Fibroblast of the conjunctiva (primary cell): ENCODE measurements around the gene ANO10.
"Not testable (repeated sequence)": the region's sequence is repeated elsewhere in the genome, so short reads cannot be mapped to it uniquely, and the experiment has no call there.

Experiments used
- DNase-seq: peaks from one replicate; pipeline ENCODE4 v3.0.0-alpha.2; 2010; ENCODE audit warnings: low read depth

Gene ANO10

DNA sequence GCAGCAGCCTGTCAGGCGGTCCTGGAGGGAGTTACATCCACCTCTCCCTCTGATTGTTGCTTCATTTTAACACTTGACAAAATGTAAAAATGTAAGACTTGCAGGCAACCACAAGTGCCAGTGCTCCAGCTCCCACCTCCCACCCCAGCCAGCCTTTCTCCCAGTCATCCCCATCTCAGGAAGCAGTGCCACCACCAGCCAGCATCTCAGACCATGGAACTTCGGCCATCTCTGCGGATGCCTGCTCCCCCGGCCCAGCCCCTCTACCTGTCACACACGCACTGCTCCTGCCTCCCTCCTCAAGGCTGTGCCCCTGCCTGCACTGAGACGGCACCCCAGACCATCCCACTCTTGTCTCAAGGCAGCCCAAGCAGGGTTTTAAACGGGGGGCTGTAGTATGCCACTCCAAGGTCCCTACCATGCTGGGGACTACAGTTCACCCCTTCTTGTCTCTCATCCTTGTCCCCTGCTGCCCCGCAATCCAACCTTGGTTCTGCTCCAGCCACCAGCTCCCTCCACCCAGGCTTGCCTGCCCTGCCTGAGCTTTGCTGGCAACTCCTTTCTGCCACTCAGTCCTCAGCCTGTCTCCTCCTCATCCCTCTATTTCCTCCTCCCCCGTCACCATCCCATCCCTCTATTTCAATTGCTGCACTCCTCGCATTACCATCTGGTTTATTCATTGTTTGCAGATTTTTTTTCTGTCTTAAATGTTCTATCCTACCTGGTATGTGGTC lies 249.6 kb downstream of the ANO10 start:
- no peak for DNase-seq

DNA sequence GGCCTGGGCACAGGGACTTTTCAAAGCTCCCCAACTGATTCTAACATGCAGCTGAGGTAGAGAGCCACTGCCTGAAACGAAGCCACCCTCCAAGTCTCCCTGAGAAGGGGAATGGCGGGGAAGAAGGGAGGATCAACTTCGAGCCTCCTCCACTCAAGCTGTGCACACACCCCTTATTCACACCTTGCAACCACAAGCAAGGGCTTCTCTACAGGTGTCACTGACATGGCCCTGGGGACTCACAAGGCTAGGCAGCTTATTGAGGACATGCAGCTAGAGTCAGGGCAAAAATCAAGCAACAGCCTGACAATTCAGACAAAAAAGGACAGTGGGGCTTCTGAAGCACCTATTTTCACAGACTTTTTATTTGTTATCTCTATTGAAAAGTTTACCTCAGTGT lies 250.3 kb downstream of the ANO10 start:
- no peak for DNase-seq

DNA sequence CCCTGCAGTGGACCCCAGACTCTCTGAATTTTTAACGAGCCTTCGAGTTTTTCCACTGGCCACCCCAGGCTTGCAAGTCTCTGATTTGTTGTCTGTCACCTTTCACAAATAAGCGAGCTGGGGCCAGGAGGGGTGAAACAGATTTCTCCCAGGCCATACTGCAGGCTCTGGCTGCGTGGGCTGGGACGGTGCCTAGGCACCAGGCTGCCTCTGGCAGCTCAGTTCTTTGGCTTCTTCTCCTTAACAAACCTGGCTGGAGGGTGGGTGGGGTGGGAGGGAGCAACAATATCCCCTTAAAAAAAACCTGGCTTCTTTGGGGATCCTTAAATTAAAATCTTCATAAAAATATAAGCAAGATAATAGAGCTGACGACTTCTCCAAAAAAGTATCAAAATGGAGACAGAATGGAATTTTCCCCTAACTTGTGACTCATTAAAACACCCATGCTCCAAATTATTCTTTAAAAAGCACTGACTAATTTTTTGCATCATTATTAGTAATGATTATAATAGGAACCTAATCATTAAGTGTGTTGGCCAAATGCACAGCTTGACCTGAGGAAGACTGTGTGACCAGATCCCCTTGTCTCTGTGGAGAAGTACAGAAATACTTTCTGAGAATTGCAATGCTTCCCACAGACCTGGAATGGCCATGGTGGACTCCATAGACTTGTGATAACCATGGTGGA lies 251.4 kb downstream of the ANO10 start:
- no peak for DNase-seq

DNA sequence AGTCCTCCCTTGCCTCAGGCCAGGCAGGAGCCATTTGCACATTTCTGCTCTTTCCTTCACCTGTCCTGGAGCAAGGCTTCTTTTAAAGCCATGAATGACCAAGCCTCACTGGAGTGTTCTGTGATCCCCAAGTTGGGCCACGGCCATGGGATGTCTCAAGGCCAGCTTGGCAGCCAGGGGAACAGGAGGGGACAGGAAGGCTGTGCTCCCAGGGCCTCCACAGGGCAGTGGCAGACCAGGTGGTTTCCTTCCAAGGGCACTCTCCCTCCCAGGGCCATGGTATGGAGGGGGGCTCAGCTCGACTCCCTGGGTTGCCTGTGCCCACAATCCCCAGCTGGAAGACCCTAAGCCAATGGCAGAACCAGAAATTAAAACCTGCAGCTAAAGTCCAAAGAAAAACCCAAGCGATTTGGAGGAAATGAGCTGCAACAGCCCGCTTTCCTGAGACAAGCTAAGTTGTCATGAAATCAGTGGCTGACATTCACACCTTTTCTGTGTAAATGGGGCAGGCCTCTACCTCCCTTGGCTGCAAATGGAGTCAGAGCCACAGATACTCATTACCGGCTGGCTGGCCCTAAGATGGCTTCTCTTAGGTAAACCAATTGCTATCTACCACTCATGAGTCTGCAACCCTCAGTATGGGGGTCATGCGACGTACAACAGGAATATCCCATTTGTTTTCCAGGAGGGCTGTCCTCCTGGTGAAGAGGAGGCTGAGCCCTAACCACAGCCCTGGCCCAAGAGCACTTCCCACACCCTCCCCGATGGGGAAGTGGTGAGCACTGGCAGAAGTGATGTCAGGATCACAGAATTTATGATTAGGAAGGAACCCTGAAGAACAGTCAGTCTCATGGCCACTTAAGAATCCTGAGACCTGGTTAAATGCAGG lies 252.2 kb downstream of the ANO10 start:
- DNase-seq: no peak

DNA sequence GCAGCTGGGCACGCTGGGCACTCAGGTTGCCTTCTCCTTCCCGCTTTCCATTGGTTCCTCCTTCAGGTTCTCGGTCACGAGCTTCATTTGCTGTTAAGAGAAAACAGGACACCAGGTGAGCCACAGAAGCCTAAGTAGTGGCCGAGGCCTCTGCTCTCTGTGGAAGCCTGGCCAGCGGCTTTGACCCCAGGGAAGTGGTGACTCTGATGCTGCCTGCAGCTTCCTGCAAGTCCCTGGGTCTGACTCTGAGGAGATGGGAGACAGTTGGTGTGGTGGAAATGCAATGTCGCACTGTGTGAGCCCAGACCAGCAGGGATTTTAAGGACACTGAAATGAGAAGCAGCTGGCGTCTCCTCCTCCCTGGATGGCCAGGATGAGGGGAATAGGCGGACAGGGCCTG lies 254.9 kb downstream of the ANO10 start:
- DNase-seq: no peak

DNA sequence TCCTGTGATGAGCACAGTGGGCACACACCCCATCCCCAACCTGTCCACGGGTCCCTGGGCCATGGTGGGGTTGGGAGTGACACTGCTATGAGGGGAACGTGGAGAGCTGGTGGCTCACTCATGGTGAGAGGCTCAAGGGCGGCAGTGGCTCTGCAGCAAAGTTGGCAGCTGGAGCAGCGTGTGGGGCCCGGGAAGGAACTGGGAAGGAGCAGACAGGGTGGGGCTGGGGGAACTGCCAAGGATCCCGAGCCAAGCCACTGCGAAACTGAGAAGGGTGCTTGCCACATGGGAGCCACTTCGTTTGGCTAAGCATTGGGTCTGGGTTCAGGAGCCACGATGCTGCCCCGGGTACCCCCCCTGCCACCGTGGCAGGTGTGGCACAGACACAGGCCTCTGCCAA lies 255.3 kb downstream of the ANO10 start:
- DNase-seq: no peak

DNA sequence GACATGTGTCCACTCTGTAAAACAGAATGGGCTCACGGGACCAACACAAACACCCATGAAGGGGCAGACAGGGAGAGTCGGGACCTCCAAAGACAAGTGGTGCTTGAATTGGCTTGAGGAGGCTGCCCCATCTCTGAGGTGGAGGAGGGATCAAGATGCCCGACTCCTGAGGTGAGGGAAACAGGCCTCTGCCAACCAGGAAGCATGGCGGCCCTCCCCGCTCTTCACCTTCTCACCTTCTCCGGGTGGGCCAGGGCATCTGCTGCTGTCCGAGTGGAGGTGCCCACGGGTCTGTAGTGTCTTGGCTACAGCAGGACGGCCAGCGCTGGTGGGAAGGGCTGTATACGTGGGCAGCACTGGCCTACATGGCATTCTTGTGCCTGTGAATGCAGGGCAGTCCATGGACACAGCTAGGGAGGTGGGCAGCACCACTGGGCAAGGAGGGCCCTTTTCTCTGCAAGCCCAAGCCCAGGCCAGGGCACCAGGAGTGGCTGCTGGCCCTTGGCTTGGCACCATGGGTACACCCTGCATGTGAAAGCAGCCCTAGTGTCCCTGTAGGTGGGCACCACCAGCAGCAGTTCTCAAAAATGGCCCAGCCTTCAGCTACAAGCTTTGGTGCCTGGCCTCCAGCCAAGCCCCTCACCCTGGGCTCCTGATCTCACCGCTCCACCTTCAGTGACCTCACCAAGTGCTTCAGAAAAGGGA lies 256.1 kb downstream of the ANO10 start:
- no peak for DNase-seq

DNA sequence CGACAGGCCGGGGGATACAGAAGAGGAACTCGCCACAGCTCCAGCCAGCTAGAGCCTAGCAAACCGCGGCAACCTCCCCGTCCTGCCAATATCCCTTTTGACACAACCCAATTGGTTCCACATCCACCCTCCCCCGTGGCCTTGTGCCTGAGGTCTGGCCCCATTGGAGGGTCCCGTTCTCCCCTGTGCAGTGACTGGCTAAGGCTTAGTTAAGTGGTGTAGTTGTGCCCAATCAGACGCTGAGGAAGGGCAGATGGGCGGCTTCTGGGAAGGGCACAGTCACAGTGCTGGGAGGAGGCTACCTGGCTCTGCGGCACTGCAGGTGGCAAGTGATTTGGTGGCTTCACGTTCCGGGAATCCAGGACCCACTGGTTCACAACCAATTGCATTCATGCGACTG lies 256.9 kb downstream of the ANO10 start:
- no peak for DNase-seq

DNA sequence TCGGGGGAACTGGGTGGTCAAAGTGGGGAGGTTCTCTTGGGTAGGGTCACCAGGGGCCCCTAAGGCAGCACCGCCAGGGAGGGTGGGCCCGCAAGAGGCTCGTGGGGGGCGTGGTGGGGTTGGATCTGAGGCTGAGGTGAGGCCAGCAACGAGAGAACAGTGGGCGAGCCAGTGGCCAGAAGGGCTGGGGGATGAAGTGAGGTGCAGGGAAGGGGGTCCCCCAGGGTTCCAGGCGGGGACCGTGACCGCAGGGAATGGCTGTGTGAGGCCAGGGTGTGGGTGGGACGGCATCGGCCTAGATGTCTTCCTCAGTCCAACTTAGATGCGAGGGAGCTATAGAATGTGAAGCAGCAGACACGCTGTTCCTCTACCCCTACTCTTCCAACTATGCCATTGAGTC lies 257.3 kb downstream of the ANO10 start:
- no peak for DNase-seq

GRCh38 chr3:43363621-43364266 lies 258.1 kb downstream of the ANO10 start:
- no peak for DNase-seq

DNA sequence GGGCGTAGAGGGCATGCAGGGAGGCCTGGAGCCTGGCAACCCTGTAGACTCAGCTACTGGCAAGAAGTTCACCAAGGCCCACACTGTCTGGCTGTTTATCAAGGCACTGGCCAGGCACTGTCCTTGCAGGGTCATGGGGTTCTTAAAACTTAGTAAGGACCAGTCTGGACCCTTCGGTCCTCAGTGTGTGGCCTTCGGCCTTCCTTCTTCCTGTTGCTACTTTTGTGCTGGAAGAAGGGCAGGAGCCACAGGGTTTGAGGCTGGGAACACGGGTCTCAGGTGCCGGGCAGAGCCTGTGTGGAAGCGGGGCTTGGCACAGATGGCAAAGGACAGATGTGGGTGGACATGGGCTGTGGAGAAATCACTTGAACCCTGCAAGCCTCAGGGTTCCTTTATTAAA lies 258.9 kb downstream of the ANO10 start:
- no peak for DNase-seq

- DNase-seq: no peak
These were observed 259.6 kb downstream of the ANO10 start for GRCh38 chr3:43362183-43362582.

GRCh38 chr3:43361077-43361476 lies 260.7 kb downstream of the ANO10 start:
- DNase-seq: no peak

DNA sequence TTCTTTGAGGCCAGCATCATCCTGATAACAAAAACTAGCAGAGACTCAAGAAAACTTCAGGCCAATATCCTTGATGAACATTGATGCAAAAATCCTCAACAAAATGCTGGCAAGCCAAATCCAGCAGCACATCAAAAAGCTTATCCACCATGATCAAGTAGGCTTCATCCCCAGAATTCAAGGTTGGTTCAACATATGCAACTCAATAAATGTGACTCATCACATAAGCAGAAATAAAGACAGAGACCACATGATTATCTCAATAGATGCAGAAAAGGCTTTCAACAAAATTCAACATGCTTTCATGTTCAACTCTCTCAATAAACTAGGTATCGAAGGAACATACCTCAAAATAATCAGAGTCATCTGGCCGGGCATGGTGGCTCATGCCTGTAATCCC lies 265.8 kb downstream of the ANO10 start:
- not testable (repeated sequence) for DNase-seq

GRCh38 chr3:43353923-43354670 lies 267.7 kb downstream of the ANO10 start:
- DNase-seq: no peak

DNA sequence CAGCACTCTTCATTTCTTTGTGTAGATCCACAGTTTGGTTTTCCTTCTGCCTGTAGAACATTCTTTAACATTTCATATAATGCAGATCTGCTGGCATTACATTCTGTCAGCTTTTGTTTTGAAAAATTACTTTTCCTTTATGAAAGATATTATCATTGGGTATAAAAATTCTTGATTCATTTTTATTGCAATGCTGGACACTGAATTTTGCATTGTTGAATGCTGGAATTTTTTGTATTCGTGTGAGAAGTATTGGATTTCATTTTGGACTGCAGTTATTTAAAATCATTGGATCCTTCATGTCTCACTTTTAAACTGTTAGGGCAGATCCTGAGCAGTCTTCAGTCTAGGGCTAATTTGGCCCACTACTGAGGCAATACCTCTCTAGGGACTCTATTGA lies 268.4 kb downstream of the ANO10 start:
- DNase-seq: no peak

DNA sequence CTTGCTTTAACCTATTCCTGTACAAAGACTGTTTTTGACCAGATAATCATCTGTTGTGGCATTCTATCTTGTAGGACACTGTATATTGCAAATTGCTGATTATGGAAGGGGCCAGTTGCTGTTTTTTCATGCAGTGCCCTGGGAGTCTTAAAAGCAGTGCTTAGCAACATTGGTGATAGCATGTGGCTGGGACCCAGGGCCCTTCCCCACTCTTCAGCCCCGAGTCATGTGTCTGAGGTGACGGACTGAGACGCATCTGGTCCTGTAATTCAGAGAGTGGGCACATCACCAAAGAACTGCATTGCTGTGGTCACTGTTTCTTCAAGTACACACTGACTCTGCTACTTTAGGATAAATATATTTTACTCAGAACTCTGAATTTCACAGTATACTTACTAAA lies 272.1 kb downstream of the ANO10 start:
- DNase-seq: no peak

DNA sequence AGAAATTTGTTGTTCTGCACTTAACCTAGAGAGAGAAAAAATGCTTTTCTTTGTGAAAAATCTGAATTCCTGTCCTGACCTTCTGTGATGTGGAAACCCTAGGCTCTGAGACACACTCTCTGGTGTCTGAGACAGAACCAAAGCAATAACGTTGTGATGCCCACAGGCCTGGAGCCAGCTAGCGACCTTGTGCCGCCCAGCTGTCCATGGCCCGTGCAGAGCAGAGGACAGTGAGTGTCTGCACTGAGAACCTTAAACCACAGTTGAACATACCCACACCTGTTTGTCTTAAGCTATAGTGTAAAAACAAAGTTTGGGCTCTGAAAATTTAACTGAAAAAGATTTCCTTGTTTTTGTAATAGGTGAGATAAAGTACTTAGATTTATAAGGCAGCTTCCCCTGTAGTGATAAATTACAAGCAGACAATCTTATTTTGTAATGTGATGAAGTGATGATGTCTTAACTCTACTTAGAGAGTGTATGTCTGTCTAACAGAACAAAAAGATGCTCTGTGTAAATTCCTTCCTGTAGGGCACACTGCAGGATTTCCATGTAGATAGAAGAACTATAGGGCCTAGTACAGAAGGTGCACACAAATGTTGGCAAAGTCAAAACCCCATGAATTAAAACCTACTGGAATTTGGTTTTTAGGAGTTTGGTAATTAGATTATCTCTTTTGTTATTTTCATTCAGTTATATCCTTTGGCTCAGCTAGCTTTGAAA lies 272.8 kb downstream of the ANO10 start:
- DNase-seq: no peak

- DNase-seq: no peak
These were observed 273.5 kb downstream of the ANO10 start for GRCh38 chr3:43348350-43348749.

DNA sequence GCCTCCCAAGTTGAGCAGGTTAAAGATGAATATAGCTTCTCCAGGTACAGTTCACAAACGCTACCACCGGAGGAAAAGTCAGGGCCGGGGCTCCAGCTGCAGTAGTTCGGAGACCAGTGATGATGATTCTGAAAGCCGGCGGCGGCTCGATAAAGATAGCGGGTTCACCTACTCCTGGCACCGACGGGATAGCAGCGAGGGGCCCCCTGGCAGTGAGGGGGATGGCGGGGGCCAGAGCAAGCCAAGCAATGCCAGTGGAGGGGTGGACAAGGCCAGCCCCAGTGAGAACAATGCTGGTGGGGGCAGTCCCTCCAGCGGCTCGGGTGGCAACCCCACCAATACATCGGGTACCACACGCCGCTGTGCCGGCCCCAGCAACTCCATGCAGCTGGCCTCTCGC lies 274.0 kb downstream of the ANO10 start:
- no peak for DNase-seq
